ENCODE results near the gene IPO5.
"Not testable (repeated sequence)": the region's sequence is repeated elsewhere in the genome, so short reads cannot be mapped to it uniquely, and the experiment has no call there.

The IPO5 gene

DNA sequence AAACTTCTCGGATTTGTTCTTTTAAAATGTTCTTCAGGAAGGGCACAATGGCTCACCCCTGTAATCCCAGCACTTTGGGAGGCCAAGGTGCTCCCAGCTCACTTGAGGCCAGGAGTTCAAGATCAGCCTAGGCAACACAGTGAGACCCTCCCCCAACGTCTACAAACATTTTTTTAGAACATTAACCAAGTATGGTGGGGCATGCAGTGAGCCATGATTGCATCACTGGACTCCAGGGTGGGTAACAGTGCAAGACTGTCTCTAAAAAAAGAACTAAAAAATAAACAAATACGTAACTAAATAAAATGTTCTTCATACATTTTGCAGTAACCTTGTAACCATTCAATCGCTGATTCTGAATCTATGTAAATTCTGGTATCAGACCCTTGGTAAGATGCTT lies 2.1 kb upstream of the IPO5 start:
- no peak for DNase-seq

DNA sequence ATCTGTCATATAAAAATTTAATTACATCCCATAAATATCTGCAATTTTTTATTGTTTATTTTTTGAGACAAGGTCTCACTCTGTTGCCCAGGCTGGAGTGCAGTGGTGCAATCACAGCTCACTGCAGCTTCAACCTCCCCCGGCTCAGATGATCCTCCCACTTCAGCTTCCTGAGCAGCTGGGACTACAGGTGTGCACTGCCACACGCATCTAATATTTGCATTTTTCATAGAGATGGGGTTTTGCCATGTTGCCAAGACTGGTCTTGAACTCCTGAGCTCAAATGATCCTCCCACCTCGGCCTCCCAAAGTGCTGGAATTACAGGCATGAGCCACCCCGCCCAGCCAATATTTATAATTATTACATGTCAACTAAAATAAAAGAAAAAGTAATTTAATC lies 644 bp upstream of the IPO5 start:
- not testable (repeated sequence) for DNase-seq

DNA sequence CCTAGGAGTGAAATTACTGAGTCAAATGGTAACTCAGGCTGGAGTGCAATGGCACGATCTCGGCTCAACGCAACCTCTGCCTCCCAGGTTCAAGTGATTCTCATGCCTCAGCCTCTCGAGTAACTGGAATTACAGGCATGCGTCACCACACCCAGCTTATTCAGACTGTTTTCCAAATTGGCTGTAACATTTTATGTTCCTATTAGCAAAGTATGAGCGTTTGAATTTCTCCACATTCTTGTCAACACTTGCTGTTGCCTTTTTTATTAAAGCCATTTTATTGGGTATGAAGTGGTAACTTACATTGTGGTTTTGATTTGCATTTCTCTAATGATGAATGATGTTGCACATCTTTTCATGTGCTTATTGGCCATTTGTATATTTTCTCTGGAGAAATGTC lies 7.9 kb downstream of the IPO5 start:
- DNase-seq, result no peak

DNA sequence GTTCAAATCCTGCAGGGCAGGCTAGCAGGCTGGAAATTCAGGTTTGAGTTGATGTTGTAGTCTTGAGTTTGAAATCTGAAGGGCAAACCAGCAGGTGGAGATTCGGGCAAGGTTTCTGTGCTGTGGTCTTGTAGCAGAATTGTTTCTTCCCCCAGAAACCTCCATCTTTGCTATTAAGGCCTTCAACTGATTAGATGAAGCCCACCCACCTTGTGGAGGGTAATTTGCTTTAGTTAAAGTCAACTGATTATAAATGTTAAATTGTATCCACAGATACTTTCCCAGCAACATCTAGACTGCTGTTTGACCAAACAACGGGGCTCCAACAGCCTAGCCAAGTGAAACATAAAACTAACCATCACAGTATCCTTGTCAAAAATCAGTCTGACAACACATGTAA lies 9.4 kb downstream of the IPO5 start:
- no peak for DNase-seq

DNA sequence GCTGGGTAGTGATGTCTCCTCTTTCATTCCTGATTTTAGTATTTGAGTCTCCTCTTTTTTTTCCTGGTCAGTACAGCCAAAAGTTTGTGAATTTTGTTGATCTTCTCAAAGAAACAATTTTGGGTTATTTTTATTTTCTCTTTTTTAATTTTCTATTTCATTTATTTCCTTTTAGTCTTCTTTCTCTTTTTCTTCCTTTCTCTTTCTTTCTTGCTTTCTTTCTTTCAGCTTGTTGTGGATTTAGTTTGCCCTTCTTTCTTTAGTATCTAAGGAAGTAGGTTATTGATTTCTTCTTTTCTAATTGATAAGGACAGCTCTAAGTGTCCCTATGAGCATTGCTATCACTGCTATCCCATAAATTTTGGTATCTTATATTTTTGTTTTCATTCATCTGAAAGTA lies 13.8 kb downstream of the IPO5 start:
- no peak for DNase-seq

DNA sequence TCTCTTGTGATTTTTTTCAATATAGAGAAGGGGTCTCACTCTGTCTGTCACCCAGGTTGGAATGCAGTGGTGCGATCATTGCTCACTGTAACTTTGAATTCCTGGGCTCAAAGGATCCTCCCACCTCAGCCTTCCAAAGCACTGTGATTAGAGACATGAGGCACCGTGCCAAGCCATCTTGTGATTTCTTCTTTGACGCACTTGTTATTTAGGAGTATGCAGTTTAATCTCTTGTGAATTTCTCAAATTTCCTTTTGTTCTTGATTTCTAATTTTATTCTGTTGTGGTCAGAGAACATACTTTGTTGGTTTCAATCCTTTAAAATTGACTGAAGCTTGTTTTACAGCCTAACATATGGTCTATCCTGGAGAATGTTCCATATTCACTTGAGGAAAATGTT lies 14.5 kb downstream of the IPO5 start:
- no peak for DNase-seq

DNA sequence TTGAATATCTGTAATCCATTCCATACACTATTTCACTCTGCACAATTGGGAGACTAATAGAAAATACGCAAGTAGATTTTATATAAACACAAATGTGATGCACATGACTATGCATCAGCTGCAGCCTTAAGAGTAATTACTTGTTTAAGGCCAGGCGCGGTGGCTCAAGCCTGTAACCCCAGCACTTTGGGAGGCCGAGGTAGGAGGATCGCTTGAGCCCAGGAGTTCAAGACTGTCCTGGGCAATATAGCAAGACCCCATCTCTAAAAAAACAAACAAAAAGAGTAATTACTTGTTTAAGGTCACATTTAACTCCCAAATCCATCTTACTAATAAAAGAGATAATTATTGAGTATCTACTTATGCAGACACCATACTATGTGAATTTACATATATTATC lies 18.0 kb downstream of the IPO5 start:
- DNase-seq, result no peak

DNA sequence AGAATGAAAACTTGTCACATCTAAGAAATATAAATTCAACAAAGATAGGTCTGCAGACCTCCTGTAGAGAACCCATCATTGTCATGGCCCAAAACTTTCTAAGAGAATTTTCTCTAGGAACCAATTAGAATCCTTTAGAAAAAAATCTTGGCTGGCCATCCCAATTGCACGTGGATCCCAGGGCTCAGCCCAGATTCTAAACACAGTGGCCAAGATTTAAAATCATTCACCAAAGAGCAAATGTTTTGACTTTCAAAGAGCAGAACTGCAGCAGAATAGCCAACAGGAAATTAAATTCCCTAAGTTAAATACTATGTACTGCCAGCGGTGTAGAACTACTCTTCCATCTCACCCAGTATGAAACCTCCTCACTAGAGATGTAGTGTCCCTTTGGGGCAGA lies 21.3 kb downstream of the IPO5 start:
- no peak for DNase-seq

DNA sequence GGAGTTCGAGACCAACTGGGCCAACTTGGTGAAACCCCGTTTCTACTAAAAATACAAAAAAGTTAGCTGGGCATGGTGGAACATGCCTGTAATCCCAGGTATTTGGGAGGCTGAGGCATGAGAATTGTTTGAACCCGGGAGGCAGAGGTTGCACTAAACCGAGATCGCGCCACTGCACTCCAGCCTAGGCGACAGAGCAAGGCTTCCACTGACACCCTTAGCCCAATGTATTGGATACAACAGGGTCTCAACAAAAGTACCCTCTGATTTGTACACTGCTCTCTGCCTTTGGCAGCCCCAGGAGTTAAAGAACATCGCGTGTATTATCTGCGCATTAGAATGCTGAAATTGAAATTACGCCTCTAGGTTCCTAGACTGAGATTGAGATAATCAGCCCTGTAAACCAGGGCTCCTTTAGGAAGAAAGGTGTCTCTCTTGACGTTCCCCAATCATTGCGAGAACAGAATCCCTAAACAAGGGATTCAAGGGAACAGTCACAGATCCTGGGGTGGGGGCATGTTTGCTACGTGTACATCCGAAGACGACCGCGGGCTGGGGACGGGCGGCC lies 21.9 kb downstream of the IPO5 start:
- no peak for DNase-seq

DNA sequence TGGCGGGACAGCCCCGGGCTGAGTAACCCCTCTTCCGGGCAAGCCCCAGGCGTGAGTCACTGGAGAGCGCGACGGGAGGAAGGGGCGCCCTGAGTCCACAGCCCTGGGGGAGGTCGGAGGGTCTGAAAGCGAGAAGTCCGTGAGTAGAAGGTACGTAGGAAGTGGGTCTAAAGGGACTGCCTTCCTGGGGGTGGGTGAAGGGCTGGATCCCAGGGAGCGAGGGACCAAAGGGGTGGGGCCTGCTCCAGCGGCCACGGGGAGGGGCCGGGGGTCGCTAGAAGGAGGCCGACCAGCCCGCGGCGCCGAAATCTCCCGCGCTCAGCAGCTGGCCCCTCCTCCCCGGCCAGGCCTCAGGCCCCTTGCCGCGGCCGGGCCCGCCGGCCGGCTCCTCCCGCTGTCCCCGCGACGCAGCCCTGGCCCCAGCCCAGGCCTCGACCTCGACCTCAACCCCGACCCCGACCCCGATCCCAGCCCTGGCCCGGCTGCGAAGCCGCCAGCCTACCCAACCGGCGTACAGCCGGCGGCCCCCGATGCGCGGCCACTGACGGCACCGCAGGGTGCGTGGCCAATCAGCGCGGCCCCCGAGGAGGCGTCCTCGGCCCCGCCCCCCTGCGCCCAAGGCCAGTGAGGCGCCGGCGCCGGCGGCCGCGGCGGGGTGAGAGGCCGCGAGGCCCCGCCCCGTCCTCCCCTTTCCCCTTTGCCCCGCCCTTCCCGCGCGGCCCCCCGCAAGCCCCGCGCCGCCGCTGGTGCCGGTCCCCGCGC lies 22.6 kb downstream of the IPO5 start:
- peak; percentile 90 for DNase-seq

DNA sequence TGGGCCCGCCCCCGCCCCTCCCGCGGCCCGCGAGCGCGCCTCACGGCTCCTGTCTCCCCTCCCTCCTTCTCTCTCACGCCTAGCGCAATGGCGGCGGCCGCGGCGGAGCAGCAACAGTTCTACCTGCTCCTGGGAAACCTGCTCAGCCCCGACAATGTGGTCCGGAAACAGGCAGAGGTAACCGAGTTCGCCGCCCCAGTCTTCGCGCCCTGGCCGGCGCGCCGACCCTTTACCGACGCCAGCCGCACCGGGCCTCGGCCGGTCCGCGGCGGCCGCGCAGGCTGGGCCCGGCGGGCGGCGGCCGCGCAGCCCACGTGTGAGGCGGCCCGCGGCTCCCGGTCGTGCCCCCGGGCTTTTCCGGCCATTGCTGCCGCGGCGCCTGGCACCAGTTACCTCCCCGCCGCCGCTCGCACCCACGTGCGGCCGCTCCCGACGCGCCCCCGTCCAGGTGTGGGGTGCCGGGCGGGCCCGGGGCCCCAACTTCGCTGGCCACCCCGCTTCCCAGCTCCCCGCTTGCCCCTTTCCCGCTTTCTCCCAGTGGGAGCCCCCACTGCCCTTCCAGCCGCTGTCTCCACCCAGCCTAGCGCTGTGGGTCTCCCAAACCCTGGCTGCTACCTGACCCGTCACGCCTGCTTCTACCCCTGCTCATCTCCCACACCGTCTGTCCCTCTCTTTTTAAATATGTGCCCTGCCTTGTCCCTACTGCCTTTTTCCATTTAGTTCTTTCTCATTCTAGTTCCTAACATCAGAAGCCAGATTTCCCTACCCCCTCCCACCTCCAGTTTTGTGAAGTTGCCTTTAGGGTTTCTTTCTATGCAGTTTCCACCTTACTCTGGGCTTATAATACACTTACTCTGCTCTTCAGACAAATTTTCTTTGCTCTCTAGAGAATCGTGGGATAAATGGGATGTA lies 23.4 kb downstream of the IPO5 start:
- no peak for DNase-seq

DNA sequence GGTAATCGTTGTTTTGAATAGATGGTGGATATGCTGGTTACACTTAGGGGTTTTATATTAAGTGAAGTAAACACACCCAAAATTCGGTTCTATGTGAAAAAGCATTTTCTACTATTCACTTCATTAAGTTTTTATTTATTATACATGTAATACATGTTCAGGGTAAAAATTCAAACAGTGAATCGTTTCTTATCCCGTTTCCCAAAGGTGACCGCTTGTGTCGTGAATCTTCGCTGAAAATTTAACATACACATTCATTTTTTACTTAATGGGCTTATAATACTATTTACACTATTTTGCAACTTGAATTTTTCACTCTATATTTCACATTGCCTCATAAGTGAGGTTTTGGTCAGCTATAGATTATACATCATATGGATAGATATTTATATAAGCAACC lies 24.5 kb downstream of the IPO5 start:
- no peak for DNase-seq

DNA sequence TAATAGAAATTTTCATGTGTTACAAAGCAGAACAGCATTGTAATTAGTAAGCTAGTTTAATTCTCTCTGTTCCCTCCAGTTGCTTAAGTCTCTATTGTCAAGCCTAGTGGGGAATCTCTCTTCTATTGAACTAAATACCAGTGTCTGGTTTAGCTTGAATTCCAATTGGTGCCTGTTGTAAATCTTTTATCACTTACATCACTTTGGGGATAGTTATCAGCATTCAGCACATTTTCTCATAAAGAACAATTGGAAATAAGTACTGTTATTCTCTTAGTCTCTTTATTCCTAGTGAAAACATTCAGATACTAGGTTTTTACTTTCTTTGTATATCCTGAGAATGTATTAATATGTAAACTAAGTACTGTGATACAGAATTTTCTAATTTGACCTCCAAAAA lies 25.2 kb downstream of the IPO5 start:
- no peak for DNase-seq

DNA sequence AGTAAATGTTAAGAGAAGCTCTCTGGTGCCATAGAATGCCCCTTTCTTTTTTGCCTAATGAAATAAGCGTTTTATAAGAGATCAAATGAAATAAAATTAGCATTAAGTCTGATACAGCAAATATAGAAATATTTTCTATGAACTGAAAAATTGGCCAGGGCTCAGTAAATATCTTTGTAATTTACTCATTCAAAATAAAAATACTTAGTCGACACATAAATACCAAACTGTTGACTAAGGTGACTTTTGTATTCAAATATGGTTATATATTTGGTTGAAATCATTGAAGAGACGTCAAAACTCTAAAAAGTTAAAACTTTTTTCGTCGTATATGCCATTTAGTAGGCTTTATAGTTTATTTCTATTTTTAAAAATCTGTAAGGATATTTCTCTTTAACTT lies 25.6 kb downstream of the IPO5 start:
- no peak for DNase-seq

DNA sequence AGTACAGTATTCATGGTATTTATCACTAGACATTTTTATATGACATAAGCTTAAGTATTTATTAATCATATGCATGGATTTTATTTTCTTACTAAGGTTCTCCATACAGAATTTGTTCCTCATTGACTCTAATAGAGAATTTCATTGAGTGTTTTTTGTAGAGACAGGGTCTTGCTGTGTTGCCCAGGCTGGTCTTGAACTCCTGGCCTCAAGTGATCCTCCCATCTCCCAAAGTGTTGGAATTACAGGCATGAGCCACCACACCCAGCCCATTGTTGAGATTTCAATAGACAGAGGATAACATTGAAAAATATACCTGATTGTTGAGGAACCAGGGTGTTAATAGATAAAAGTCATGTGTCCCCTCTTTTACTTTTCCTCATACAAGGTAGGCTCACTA lies 26.1 kb downstream of the IPO5 start:
- DNase-seq, result no peak

DNA sequence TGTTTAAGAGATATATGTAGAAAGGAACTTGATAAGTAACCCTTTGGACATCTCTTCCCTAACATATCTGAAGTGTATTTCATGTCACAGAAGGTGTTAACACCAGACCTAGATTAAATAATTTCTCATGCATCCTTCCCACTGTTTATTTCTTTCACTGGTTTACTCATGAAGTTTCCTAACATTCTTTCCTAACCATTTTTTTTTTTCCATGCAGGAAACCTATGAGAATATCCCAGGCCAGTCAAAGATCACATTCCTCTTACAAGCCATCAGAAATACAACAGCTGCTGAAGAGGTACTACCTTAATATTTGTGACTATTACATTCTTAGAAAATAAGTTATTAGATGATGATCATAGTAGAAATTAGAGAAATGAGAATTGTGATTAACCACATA lies 28.8 kb downstream of the IPO5 start:
- DNase-seq, result no peak

DNA sequence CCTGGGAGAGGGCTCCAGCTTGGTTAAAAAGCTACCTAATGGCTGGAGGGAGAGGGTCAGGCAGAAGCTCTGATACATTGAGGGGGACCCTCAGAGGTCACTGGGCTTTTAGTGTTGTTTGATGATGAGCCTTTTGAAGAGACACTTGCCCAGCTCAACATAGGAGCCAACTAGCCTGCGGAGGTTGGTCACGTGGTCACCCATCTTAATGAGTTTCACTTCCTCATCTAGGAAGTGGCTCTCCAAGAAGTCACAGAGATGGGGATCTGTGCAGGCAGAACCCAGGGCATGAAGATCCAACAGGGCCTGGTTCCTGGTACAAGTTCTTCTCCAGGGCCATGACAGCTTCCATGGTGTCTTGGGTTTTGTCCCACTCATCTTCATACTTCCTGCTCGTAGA lies 33.4 kb downstream of the IPO5 start:
- peak; percentile 39 for DNase-seq

DNA sequence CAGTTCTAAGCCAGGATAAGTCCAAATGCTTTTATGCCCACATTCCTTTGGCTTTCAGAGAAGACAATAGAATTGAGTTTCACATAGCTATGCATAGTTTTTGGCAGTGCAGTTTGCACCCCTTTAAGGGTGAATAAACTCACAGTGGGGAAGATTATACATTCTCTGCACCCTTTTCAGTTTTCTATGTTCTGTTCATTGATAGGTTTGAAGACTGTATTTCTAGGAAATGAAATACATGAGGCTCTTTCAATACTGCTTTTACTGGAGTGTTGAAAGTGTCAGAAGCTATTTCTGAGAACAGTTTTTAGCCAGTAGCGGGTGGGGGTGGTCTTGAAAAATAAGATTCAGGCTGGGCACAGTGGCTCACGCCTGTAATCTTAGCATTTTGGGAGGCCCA lies 46.2 kb downstream of the IPO5 start:
- DNase-seq, result no peak

DNA sequence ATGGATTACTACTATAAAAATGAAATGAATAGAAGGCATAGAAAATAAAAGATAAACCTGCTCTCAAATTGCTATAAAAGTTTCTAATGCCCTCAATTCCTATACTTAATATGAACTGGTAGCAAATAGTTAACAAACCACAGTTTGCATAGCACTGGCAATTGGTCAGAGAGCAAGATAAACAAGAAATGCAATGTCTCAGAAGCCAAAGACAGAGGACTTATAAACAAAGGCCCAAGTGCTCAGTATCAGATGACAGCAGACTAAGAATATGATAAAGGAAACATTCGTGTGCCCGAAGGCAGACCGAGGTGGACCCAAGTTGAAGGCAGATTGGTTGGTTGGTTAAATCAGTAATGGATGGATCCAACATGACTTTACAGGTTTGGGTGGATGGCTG lies 50.6 kb downstream of the IPO5 start:
- DNase-seq, result no peak

DNA sequence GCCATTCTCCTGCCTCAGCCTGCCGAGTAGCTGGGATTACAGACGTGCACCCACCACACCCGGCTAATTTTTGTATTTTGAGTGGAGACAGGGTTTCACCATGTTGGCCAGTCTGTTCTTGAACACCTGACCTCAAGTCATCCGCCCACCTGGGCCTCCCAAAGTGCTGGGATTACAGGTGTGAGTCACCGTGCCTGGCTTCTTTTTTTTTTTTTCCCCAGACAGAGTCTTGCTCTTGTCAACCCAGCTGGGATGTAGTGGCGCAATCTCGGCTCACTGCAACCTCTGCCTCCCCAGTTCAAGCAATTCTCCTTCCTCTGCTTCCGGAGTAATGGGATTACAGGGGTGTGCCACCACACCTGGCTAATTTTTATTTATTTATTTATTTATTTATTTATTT lies 51.5 kb downstream of the IPO5 start:
- not testable (repeated sequence) for DNase-seq

DNA sequence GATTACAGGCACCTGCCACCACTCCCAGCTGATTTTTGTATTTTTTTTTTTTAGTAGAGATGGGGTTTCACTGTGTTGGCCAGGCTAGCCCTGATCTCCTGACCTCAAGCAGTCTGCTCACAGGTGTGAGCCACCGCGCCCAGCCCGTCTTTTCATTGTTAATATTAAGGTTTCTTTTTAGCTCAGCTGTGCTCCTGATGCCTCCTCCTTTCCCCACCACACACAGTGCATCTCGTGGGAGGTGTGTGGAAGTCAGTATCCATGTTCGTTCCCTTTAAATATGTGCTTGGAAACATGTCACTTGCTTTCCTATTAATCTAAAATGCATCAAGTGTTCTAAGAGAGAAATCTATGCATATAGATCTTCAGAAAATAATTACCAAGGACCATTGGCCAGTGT lies 53.5 kb downstream of the IPO5 start:
- DNase-seq, result no peak

DNA sequence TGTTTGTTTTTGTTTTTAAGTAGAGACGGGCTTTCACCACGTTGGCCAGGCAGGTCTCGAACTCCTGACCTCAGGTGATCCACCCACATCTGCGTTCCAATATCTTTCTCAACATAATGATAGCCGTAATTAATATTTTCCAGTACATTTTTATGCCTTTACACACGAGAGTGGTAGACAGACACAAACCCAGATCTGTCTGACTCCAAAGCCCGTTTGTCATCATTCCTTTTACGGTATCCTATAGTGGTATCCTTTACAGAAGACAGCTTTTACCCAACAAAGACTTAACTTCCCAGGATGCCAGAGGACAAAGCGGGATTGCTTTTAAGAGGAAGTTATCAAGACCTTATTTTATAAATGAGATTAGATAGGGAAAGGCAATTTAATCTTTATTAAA lies 59.8 kb downstream of the IPO5 start:
- DNase-seq, result no peak

DNA sequence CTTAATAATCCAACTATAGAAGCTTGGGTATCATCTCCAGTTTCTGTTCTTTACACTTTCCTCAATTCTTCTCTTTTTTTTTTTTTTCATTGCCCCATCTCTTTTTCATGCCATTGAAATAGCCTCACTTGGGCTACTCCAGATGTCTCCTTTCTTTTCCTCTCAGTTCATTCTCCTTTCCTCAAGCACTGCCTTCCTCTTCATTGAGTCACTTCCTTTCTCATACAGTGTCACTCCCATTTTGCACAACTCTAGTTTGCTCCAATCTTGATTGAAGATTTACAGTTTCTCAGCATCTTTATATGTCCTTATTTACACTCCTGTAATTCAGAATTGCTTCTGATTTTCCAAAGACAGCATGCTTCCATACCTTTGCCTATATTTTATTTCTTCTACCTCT lies 61.3 kb downstream of the IPO5 start:
- DNase-seq, result no peak

DNA sequence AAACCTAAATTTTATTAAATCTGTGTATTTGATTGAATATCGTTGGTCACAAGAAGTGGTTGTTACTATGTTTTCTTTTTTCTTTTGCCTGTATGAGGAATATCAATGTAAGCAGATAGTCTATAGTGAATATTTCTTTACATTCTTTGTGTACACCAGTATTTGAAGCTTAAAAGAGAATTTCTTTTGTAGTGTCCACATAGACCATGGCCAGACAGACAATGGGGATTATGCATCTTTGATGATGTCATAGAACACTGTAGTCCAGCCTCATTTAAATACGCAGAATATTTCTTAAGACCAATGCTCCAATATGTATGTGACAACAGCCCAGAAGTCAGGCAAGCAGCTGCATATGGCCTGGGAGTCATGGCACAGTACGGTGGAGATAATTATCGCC lies 64.8 kb downstream of the IPO5 start:
- DNase-seq, result no peak
